Dermis lymphatic vessel endothelial cell (primary cell): Measurements from ENCODE around the gene ADAMTSL1. TPM values are rescaled to one million over a fixed set of nuclear protein-coding genes. Genes with fewer than 3 reads are reported as not detected.

ENCODE experiments used
- total RNA-seq: library from RNA; depleted of rRNA; stranded (reverse); fragments of >200 nt; gene quantifications from 2 replicates; pipeline ENCODE4 v1.2.1, GENCODE V29; 2014

ADAMTSL1 gene, protein sequence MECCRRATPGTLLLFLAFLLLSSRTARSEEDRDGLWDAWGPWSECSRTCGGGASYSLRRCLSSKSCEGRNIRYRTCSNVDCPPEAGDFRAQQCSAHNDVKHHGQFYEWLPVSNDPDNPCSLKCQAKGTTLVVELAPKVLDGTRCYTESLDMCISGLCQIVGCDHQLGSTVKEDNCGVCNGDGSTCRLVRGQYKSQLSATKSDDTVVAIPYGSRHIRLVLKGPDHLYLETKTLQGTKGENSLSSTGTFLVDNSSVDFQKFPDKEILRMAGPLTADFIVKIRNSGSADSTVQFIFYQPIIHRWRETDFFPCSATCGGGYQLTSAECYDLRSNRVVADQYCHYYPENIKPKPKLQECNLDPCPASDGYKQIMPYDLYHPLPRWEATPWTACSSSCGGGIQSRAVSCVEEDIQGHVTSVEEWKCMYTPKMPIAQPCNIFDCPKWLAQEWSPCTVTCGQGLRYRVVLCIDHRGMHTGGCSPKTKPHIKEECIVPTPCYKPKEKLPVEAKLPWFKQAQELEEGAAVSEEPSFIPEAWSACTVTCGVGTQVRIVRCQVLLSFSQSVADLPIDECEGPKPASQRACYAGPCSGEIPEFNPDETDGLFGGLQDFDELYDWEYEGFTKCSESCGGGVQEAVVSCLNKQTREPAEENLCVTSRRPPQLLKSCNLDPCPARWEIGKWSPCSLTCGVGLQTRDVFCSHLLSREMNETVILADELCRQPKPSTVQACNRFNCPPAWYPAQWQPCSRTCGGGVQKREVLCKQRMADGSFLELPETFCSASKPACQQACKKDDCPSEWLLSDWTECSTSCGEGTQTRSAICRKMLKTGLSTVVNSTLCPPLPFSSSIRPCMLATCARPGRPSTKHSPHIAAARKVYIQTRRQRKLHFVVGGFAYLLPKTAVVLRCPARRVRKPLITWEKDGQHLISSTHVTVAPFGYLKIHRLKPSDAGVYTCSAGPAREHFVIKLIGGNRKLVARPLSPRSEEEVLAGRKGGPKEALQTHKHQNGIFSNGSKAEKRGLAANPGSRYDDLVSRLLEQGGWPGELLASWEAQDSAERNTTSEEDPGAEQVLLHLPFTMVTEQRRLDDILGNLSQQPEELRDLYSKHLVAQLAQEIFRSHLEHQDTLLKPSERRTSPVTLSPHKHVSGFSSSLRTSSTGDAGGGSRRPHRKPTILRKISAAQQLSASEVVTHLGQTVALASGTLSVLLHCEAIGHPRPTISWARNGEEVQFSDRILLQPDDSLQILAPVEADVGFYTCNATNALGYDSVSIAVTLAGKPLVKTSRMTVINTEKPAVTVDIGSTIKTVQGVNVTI (N-terminal part only)
- 3.9 and 8.7 TPM in 2 replicates for total RNA-seq

DNA sequence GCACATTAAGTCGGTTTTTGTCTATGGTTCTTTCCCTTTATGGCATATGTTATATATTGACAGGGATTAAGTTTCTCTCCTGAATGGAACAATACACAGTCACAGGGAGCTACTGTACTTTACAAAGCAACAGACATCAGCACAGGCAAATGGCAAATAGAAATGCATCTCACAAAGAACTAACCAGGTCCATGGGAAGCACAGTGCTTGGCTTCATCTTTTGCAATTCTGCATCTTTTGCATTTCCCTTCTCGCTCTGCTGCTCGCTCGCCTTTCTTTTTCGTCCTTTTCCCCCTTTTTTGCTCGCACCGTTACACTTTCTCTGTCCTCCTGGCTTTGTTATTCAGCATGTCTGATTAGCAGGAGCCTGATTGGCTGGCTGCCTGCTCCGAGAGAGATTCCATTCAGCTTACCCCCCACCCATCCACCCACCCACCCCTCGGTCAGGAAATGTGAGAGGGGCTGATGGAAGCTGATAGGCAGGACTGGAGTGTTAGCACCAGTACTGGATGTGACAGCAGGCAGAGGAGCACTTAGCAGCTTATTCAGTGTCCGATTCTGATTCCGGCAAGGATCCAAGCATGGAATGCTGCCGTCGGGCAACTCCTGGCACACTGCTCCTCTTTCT lies at the start of gene ADAMTSL1:
TSS of gene ADAMTSL1 (plus strand) at position 502 of the 628 bp plus-strand sequence. CDS start at position 582, 80 bp downstream.

